ENCODE data around the gene MPIG6B.

MPIG6B gene

DNA sequence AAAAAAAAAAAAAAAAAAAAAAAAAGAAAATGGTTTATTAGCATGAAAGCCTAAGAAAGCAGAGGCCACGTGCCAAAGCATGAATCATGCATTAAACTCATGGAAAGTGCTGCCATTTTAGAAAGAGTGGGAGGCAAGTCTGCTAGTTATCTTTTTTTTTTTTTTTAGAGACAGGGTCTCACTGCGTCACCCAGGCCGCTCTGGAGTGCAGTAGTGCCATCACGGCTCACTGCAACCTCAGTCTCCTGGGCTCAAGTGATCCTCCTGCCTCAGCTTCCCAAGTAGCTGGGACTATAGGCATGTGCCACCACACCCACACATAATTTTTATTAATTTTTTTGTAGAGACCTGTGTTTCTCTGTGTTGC, 48.8 kb downstream of the MPIG6B start:
- no peak for TF ChIP-seq NFIC (IDR thresholded peaks at IDR 0.05)
- TF ChIP-seq CEBPB (IDR thresholded peaks at IDR 0.05) = no peak

- TF ChIP-seq, protein P1, sequence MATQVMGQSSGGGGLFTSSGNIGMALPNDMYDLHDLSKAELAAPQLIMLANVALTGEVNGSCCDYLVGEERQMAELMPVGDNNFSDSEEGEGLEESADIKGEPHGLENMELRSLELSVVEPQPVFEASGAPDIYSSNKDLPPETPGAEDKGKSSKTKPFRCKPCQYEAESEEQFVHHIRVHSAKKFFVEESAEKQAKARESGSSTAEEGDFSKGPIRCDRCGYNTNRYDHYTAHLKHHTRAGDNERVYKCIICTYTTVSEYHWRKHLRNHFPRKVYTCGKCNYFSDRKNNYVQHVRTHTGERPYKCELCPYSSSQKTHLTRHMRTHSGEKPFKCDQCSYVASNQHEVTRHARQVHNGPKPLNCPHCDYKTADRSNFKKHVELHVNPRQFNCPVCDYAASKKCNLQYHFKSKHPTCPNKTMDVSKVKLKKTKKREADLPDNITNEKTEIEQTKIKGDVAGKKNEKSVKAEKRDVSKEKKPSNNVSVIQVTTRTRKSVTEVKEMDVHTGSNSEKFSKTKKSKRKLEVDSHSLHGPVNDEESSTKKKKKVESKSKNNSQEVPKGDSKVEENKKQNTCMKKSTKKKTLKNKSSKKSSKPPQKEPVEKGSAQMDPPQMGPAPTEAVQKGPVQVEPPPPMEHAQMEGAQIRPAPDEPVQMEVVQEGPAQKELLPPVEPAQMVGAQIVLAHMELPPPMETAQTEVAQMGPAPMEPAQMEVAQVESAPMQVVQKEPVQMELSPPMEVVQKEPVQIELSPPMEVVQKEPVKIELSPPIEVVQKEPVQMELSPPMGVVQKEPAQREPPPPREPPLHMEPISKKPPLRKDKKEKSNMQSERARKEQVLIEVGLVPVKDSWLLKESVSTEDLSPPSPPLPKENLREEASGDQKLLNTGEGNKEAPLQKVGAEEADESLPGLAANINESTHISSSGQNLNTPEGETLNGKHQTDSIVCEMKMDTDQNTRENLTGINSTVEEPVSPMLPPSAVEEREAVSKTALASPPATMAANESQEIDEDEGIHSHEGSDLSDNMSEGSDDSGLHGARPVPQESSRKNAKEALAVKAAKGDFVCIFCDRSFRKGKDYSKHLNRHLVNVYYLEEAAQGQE (IDR thresholded peaks at IDR 0.05; ENCODE audit: low read depth) = no peak
- no peak for TF ChIP-seq TCF12 (IDR thresholded peaks at IDR 0.05; ENCODE audit: low read depth)
- no peak for TF ChIP-seq YY1 (IDR thresholded peaks at IDR 0.05; ENCODE audit: low read depth)
- TF ChIP-seq TAF1 (IDR thresholded peaks at IDR 0.05; ENCODE audit: low read depth) = no peak
- TF ChIP-seq EGR1 (IDR thresholded peaks at IDR 0.05) = no peak
- no peak for TF ChIP-seq NFIC (IDR thresholded peaks at IDR 0.05)
- TF ChIP-seq ZBTB7A (IDR thresholded peaks at IDR 0.05; ENCODE audit: low read depth) = no peak
- TF ChIP-seq TEAD4 (IDR thresholded peaks at IDR 0.05) = no peak
- TF ChIP-seq RAD21 (IDR thresholded peaks at IDR 0.05; ENCODE audit: low read depth) = no peak
- no peak for TF ChIP-seq CEBPB (IDR thresholded peaks at IDR 0.05)
- no peak for TF ChIP-seq FOXM1 (IDR thresholded peaks at IDR 0.05; ENCODE audit: borderline replicate concordance, low read depth)
- TF ChIP-seq, protein P2, sequence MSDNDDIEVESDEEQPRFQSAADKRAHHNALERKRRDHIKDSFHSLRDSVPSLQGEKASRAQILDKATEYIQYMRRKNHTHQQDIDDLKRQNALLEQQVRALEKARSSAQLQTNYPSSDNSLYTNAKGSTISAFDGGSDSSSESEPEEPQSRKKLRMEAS (IDR thresholded peaks at IDR 0.05) = no peak
- TF ChIP-seq EP300 (IDR thresholded peaks at IDR 0.05; ENCODE audit: borderline replicate concordance) = no peak
- TF ChIP-seq, protein P3, sequence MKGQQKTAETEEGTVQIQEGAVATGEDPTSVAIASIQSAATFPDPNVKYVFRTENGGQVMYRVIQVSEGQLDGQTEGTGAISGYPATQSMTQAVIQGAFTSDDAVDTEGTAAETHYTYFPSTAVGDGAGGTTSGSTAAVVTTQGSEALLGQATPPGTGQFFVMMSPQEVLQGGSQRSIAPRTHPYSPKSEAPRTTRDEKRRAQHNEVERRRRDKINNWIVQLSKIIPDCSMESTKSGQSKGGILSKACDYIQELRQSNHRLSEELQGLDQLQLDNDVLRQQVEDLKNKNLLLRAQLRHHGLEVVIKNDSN (IDR thresholded peaks at IDR 0.05) = no peak
Observed at GRCh38 chr6:31775184-31775583, 52.0 kb downstream of the MPIG6B start.

DNA sequence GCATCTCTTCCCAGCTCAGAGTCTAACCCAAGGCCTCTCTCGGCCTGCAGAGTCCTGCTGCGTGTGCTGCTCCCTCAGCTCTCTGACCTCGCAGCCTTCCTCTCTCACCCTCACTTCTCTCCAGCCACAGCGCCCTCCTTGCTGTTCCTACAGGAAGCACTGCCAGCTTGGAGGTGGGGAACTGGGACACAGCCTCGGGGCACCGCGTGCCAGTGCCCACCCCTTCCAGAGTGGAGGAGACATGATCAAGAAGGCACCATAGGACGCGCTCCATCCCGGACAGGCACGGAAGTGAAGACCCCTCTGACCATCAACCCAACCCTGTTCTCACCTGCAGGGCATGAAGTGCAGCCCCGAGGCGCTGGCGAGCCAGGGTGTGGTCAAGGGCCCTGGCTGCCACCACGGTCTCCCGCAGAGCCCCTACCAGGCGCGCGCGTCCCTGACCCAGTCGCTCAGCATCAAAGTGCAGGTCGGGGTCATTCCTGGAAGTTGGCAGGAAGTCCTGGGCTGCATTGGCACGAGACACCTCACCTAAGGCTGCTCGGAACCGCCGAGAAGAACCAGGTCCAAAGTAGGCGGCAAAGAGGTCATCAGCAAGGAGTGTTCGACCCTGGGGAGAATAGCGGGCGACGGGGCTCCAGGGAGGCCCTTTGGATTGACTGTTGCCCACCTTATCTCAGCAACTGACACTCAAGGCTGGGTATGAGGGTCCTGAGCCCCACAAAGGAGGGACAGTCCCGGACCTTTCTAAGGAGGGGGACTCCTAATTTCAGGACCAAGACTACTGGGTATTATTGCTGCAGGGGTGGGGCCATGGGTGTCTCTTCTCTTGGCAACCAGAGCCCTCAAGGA, 52.7 kb downstream of the MPIG6B start:
- TF ChIP-seq EP300 (IDR thresholded peaks at IDR 0.05; ENCODE audit: borderline replicate concordance) (no peak), ZBTB7A (IDR thresholded peaks at IDR 0.05; ENCODE audit: low read depth) (no peak), YY1 (IDR thresholded peaks at IDR 0.05; ENCODE audit: low read depth) (no peak), FOXM1 (IDR thresholded peaks at IDR 0.05; ENCODE audit: borderline replicate concordance, low read depth) (no peak), CEBPB (IDR thresholded peaks at IDR 0.05) (no peak), TAF1 (IDR thresholded peaks at IDR 0.05; ENCODE audit: low read depth) (no peak), TEAD4 (IDR thresholded peaks at IDR 0.05) (no peak), NFIC (IDR thresholded peaks at IDR 0.05) (no peak)
- TF ChIP-seq, protein P3 (IDR thresholded peaks at IDR 0.05) = no peak
- TF ChIP-seq, protein P1 (IDR thresholded peaks at IDR 0.05; ENCODE audit: low read depth) = no peak
